SH-SY5Y (cell line): ENCODE results near the gene MMP7.

Source experiments
- GATA2 ChIP-seq: IDR thresholded peaks from 2 replicates; pipeline ENCODE4 v1.6.1; 2011; ENCODE audit warnings: mild to moderate bottlenecking, low read depth, low read length
- GATA3 ChIP-seq: IDR thresholded peaks from 2 replicates; pipeline ENCODE4 v1.6.1; 2011; ENCODE audit warnings: low read depth, mild to moderate bottlenecking, low read length, moderate library complexity

The MMP7 gene

GRCh38 chr11:102530558-102530957, at the start of gene MMP7:
MMP7 (minus strand) TSS chr11:102530747; CDS start chr11:102530700, 47 bp downstream.
- no peak for TF ChIP-seq GATA3
- no peak for TF ChIP-seq GATA2

GRCh38 chr11:102577723-102578122, 47.2 kb upstream of the MMP7 start:
- TF ChIP-seq GATA3: no peak
- no peak for TF ChIP-seq GATA2

GRCh38 chr11:102577182-102577581, 46.6 kb upstream of the MMP7 start:
- TF ChIP-seq GATA3: no peak
- TF ChIP-seq GATA2: no peak

GRCh38 chr11:102576350-102576749, 45.8 kb upstream of the MMP7 start:
- TF ChIP-seq GATA3: no peak
- TF ChIP-seq GATA2: no peak

GRCh38 chr11:102575012-102575411, 44.5 kb upstream of the MMP7 start:
- TF ChIP-seq GATA3: no peak

- TF ChIP-seq GATA2 (no peak), GATA3 (no peak)
These were observed 43.3 kb upstream of the MMP7 start for GRCh38 chr11:102573851-102574250.

GRCh38 chr11:102572554-102573220, 42.1 kb upstream of the MMP7 start:
- TF ChIP-seq GATA2: no peak
- TF ChIP-seq GATA3: no peak

GRCh38 chr11:102568851-102569250, 38.3 kb upstream of the MMP7 start:
- TF ChIP-seq GATA3 (no peak), GATA2 (no peak)

- TF ChIP-seq GATA3 (no peak), GATA2 (no peak)
These were observed 35.6 kb upstream of the MMP7 start for GRCh38 chr11:102566112-102566511.

- TF ChIP-seq GATA2 (no peak), GATA3 (no peak)
These were observed 33.6 kb upstream of the MMP7 start for GRCh38 chr11:102564110-102564509.

- TF ChIP-seq GATA3: no peak
- no peak for TF ChIP-seq GATA2
These were observed 31.1 kb upstream of the MMP7 start for GRCh38 chr11:102561636-102562035.

- TF ChIP-seq GATA2 (no peak), GATA3 (no peak)
These were observed 30.0 kb upstream of the MMP7 start for GRCh38 chr11:102560555-102561011.

GRCh38 chr11:102559839-102560238, 29.3 kb upstream of the MMP7 start:
- TF ChIP-seq GATA3: no peak
- TF ChIP-seq GATA2: no peak

- no peak for TF ChIP-seq GATA2
- TF ChIP-seq GATA3: no peak
These were observed 24.5 kb upstream of the MMP7 start for GRCh38 chr11:102555091-102555490.

GRCh38 chr11:102553835-102554282, 23.3 kb upstream of the MMP7 start:
- TF ChIP-seq GATA3 (no peak), GATA2 (no peak)
